PC-3 (cell line): Measurements from ENCODE around the gene JAZF1.

Experiments used
- EZH2 ChIP-seq: fragments of 300-600 bp; sonication (generic); IDR thresholded peaks from one replicate; pipeline ENCODE4 v1.6.1; 2017; ENCODE audit warnings: antibody characterized with exemption, mild to moderate bottlenecking, low read length; ENCODE audit not compliant: unreplicated experiment
- EZH2phosphoT487 ChIP-seq: fragments of 300-600 bp; sonication (generic); IDR thresholded peaks from 2 replicates; pipeline ENCODE4 v1.6.1; 2018; ENCODE audit warnings: mild to moderate bottlenecking, antibody characterized with exemption, low read length, borderline replicate concordance
- TF ChIP-seq, protein P1 (sequence below): fragments of 300-600 bp; sonication (generic); conservative IDR thresholded peaks from 2 replicates; pipeline ENCODE4 v1.5.1; 2017; ENCODE audit warnings: antibody characterized with exemption, low read depth, mild to moderate bottlenecking, low read length

DNA sequence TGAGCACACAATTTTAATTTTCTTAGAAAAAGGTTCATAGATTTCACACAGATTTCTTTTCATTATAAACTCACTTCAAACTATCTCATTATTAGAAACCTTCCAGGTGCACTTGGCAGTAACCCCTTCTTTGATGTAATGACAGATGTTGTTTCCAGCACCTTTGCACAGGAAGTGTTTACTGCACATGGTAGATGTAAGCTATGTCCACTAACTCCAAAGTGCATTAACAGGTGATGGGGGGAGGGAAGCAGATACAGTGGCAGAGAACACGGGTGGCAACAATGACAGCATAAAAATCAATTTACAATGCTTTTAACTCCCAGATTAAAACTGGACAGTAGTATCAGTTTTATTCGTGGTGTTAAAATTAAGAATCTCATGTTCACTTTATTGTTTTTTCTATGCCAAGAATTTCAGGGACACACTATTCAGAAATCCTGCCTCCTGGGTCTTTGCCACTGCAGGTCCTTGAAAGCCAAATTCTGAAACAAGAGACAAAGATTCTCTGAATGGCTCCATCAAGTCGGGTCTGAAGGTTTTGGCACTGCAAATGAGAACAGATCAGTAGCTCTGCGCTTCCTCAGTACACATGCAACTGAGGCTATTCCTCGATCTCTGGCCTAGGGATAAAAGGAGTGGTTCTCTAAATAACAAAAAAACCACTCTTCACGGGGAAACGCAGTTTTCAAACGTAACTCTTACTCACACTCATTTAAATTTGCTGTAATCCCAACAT lies 187.7 kb downstream of the JAZF1 start:
- no peak for TF ChIP-seq EZH2phosphoT487
- TF ChIP-seq, protein P1, sequence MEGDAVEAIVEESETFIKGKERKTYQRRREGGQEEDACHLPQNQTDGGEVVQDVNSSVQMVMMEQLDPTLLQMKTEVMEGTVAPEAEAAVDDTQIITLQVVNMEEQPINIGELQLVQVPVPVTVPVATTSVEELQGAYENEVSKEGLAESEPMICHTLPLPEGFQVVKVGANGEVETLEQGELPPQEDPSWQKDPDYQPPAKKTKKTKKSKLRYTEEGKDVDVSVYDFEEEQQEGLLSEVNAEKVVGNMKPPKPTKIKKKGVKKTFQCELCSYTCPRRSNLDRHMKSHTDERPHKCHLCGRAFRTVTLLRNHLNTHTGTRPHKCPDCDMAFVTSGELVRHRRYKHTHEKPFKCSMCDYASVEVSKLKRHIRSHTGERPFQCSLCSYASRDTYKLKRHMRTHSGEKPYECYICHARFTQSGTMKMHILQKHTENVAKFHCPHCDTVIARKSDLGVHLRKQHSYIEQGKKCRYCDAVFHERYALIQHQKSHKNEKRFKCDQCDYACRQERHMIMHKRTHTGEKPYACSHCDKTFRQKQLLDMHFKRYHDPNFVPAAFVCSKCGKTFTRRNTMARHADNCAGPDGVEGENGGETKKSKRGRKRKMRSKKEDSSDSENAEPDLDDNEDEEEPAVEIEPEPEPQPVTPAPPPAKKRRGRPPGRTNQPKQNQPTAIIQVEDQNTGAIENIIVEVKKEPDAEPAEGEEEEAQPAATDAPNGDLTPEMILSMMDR, result no peak
- TF ChIP-seq EZH2, result no peak
